ENCODE data around the gene BCL7A.
"Not testable (repeated sequence)": the region's sequence is repeated elsewhere in the genome, so short reads cannot be mapped to it uniquely, and the experiment has no call there.

BCL7A gene

GRCh38 chr12:122104844-122105243, 83.2 kb downstream of the BCL7A start:
- H3K9ac ChIP-seq (ENCODE audit: low read length): no peak overlapping the region
- H3K36me3 ChIP-seq (ENCODE audit: control insufficient read depth, insufficient read depth, low read length): peaks cover 2% of the 10 kb centered on the region
- no peaks in the 10 kb centered on the region for H3K27me3 ChIP-seq (ENCODE audit: control insufficient read depth, insufficient read depth, low read length)
- H3K27ac ChIP-seq (ENCODE audit: low read depth, low read length): peak overlapping the region; percentile 56
- H3K4me3 ChIP-seq (ENCODE audit: low read length): no peak overlapping the region
- peaks cover 37% of the 10 kb centered on the region for H3K4me1 ChIP-seq (ENCODE audit: control insufficient read depth, insufficient read depth, low read length)

- Histone ChIP-seq H3K4me3 (ENCODE audit: low read length) (peak overlapping the region; percentile 10), H3K27ac (ENCODE audit: low read depth, low read length) (peak overlapping the region; percentile 78), H3K4me1 (ENCODE audit: control insufficient read depth, insufficient read depth, low read length) (peaks cover 34% of the 10 kb centered on the region)
- H3K27me3 ChIP-seq (ENCODE audit: control insufficient read depth, insufficient read depth, low read length); H3K36me3 ChIP-seq (ENCODE audit: control insufficient read depth, insufficient read depth, low read length); H3K9ac ChIP-seq (ENCODE audit: low read length): not testable (repeated sequence)
These were observed 83.8 kb downstream of the BCL7A start for GRCh38 chr12:122105496-122105895.

- Histone ChIP-seq H3K27me3 (ENCODE audit: control insufficient read depth, insufficient read depth, low read length) (no peaks in the 10 kb centered on the region), H3K4me1 (ENCODE audit: control insufficient read depth, insufficient read depth, low read length) (peaks cover 34% of the 10 kb centered on the region), H3K4me3 (ENCODE audit: low read length) (no peak overlapping the region), H3K9ac (ENCODE audit: low read length) (no peak overlapping the region), H3K27ac (ENCODE audit: low read depth, low read length) (peak overlapping the region; percentile 68), H3K36me3 (ENCODE audit: control insufficient read depth, insufficient read depth, low read length) (peaks cover 2% of the 10 kb centered on the region)
These were observed 85.2 kb downstream of the BCL7A start for GRCh38 chr12:122106843-122107242.

- peaks cover 2% of the 10 kb centered on the region for H3K36me3 ChIP-seq (ENCODE audit: control insufficient read depth, insufficient read depth, low read length)
- H3K27ac ChIP-seq (ENCODE audit: low read depth, low read length): peak overlapping the region; percentile 68
- H3K4me3 ChIP-seq (ENCODE audit: low read length): no peak overlapping the region
- no peaks in the 10 kb centered on the region for H3K27me3 ChIP-seq (ENCODE audit: control insufficient read depth, insufficient read depth, low read length)
- H3K4me1 ChIP-seq (ENCODE audit: control insufficient read depth, insufficient read depth, low read length): peaks cover 34% of the 10 kb centered on the region
- H3K9ac ChIP-seq (ENCODE audit: low read length): no peak overlapping the region
These were observed 85.6 kb downstream of the BCL7A start for GRCh38 chr12:122107261-122107660.

- H3K4me3 ChIP-seq (ENCODE audit: low read length): no peak overlapping the region
- no peaks in the 10 kb centered on the region for H3K27me3 ChIP-seq (ENCODE audit: control insufficient read depth, insufficient read depth, low read length)
- peaks cover 14% of the 10 kb centered on the region for H3K4me1 ChIP-seq (ENCODE audit: control insufficient read depth, insufficient read depth, low read length)
- H3K9ac ChIP-seq (ENCODE audit: low read length): no peak overlapping the region
- no peak overlapping the region for H3K27ac ChIP-seq (ENCODE audit: low read depth, low read length)
- H3K36me3 ChIP-seq (ENCODE audit: control insufficient read depth, insufficient read depth, low read length): no peaks in the 10 kb centered on the region
These were observed 89.5 kb downstream of the BCL7A start for GRCh38 chr12:122111089-122111641.

Data from rectal smooth muscle tissue (tissue), 1 donor.